Breast epithelium (tissue), 4 donors: Measurements from ENCODE around the gene CEP112. TPM values are rescaled to one million over a fixed set of nuclear protein-coding genes. Genes with fewer than 3 reads are reported as not detected.
"Not testable (repeated sequence)": the region's sequence is repeated elsewhere in the genome, so short reads cannot be mapped to it uniquely, and the experiment has no call there.

Source experiments
- DNase-seq, 2 donors: peaks; one replicate each; pipeline ENCODE4 v3.0.0-alpha.2; 2019; ENCODE audit warnings: low spot score in 2 of 2
- H3K27ac ChIP-seq, 2 donors: fragments of 200-600 bp; sonication (generic) in 1 of 2; one replicate each; pipeline ENCODE4 v1.5.1; 2016 to 2019; ENCODE audit warnings: mild to moderate bottlenecking in 1 of 2
- H3K27me3 ChIP-seq, 2 donors: fragments of 200-600 bp; sonication (generic) in 1 of 2; one replicate each; pipeline versions ENCODE4 v1.5.1 to v1.6.0; 2017 to 2019; ENCODE audit warnings: control low read depth in 1 of 2, mild to moderate bottlenecking in 1 of 2
- H3K36me3 ChIP-seq: fragments of 200-600 bp; one replicate; pipeline ENCODE4 v1.5.1; 2019
- H3K4me1 ChIP-seq, 2 donors: fragments of 200-600 bp; sonication (generic); one replicate each; pipeline ENCODE4 v1.5.1; 2016 to 2019; ENCODE audit warnings: control low read depth in 1 of 2
- H3K4me3 ChIP-seq, 3 donors: fragments of 200-600 bp; sonication (generic); 1 replicate in 2 of 3; 2 replicates in 1 of 3; pipeline ENCODE4 v1.5.1; 2016 to 2019; ENCODE audit warnings: mild to moderate bottlenecking in 3 of 3, moderate library complexity in 2 of 3
- H3K9me3 ChIP-seq, 2 donors: fragments of 200-600 bp; sonication (generic) in 1 of 2; one replicate each; pipeline ENCODE4 v1.5.1; 2016 to 2019; ENCODE audit warnings: control low read depth in 1 of 2
- CTCF ChIP-seq, 3 donors: fragments of 450-650 bp; IDR thresholded peaks; one replicate each; pipeline ENCODE4 v1.5.1; 2016 to 2017; ENCODE audit warnings: antibody characterized with exemption in 3 of 3, mild to moderate bottlenecking in 3 of 3, moderate library complexity in 3 of 3
- POLR2A ChIP-seq: fragments of 450-650 bp; IDR thresholded peaks from one replicate; pipeline ENCODE4 v1.6.1; 2016; ENCODE audit warnings: antibody characterized with exemption, mild to moderate bottlenecking, moderate library complexity
- POLR2AphosphoS5 ChIP-seq, 3 donors: sonication (generic); formaldehyde crosslinking; IDR thresholded peaks; one replicate each; pipeline ENCODE4 v1.6.1; 2017; ENCODE audit warnings: antibody characterized with exemption in 3 of 3
- intact Hi-C: fragments of 100-400 bp; cut with DNase I; formaldehyde crosslinking; loops from one replicate; pipeline ENCODE4 v1.15.1; 2023; ENCODE audit warnings: low total_unique reads
- total RNA-seq, 3 donors: library from RNA; depleted of rRNA; stranded (reverse); fragments of >200 nt; gene quantifications; one replicate each; pipeline ENCODE4 v1.1.0, GENCODE V29; 2016

CEP112 gene
- total RNA-seq, 3 donors from 2014 or later, result 12.9 to 27.2 (median 18.0) TPM

- intact Hi-C loops, result no loop called here
- Histone ChIP-seq H3K27ac (no peak overlapping the region), H3K27me3 (no peaks in the 10 kb centered on the region), H3K36me3 (no peaks in the 10 kb centered on the region), H3K4me1 (no peaks in the 10 kb centered on the region), H3K9me3 (peaks cover 0 to 8% of the 10 kb centered on the region in 2 donors), H3K4me3 (no peak overlapping the region)
- TF ChIP-seq POLR2AphosphoS5 (IDR thresholded peaks at IDR 0.05) (no peak), POLR2A (no peak), CTCF (IDR thresholded peaks at IDR 0.05) (no peak)
- no peak for DNase-seq
Observed at GRCh38 chr17:65841089-65841488, 350.8 kb downstream of the CEP112 start.

DNA sequence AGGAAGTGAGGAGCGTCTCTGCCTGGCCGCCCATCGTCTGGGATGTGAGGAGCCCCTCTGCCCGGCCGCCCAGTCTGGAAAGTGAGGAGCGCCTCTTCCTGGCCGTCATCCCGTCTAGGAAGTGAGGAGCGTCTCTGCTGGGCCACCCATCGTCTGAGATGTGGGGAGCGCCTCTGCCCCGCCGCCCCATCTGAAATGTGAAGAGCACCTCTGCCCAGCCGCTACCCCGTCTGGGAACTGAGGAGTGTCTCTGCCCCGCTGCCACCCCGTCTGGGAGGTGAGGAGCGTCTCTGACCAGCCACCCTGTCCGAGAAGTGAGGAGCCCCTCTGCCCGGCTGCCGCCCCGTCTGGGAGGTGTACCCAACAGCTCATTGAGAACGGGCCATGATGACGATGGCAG is 354.7 kb downstream of the CEP112 start:
- H3K27ac ChIP-seq, H3K4me3 ChIP-seq, DNase-seq, intact Hi-C loops, H3K36me3 ChIP-seq, H3K4me1 ChIP-seq, H3K27me3 ChIP-seq: not testable (repeated sequence)
- H3K9me3 ChIP-seq, result peaks cover 10 to 20% of the 10 kb centered on the region in 2 donors

DNA sequence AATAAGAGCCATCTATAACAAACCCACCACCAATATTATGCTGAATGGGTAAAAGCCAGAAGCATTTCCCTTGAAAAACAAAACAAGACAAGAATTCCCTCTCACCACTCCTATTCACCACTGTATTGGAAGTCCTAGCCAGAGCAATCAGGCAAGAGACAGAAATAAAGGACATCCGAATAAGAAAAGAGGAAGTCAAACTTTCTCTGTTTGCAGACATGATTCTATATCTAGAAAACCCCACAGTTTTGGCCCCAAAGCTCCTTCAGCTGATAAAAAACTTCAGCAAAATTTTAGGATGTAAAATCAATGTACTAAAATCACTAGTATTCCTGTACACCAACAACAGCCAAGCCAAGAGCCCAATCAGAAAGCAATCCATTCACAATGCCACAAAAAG is 358.7 kb downstream of the CEP112 start:
- Histone ChIP-seq H3K27ac (no peak overlapping the region), H3K9me3 (peaks cover 10 to 23% of the 10 kb centered on the region in 2 donors), H3K36me3 (no peaks in the 10 kb centered on the region), H3K4me1 (no peaks in the 10 kb centered on the region), H3K27me3 (no peaks in the 10 kb centered on the region), H3K4me3 (no peak overlapping the region)
- no peak for TF ChIP-seq POLR2AphosphoS5 (IDR thresholded peaks at IDR 0.05)
- no peak for TF ChIP-seq POLR2A
- TF ChIP-seq CTCF (IDR thresholded peaks at IDR 0.05), result no peak
- no peak for DNase-seq
- intact Hi-C loops, result no loop called here

GRCh38 chr17:65830356-65830755 is 361.6 kb downstream of the CEP112 start:
- Histone ChIP-seq H3K4me3 (no peak overlapping the region), H3K27me3 (no peaks in the 10 kb centered on the region), H3K9me3 (peaks cover 10 to 23% of the 10 kb centered on the region in 2 donors), H3K36me3 (no peaks in the 10 kb centered on the region), H3K27ac (no peak overlapping the region), H3K4me1 (no peaks in the 10 kb centered on the region)
- no peak for DNase-seq
- intact Hi-C loops, result no loop called here
- no peak for TF ChIP-seq CTCF (IDR thresholded peaks at IDR 0.05)
- no peak for TF ChIP-seq POLR2AphosphoS5 (IDR thresholded peaks at IDR 0.05)
- TF ChIP-seq POLR2A, result no peak

- H3K36me3 ChIP-seq, intact Hi-C loops, H3K27me3 ChIP-seq, DNase-seq, H3K9me3 ChIP-seq, H3K27ac ChIP-seq, H3K4me1 ChIP-seq, H3K4me3 ChIP-seq: not testable (repeated sequence)
Observed at GRCh38 chr17:65826577-65826976, 365.4 kb downstream of the CEP112 start.

GRCh38 chr17:65824901-65825300 is 367.0 kb downstream of the CEP112 start:
- Histone ChIP-seq H3K27me3 (no peaks in the 10 kb centered on the region), H3K36me3 (no peaks in the 10 kb centered on the region), H3K4me1 (no peaks in the 10 kb centered on the region), H3K4me3 (no peak overlapping the region), H3K27ac (no peak overlapping the region), H3K9me3 (peaks cover 0 to 4% of the 10 kb centered on the region in 2 donors)
- no peak for DNase-seq
- intact Hi-C loops, result no loop called here
- TF ChIP-seq POLR2A (no peak), POLR2AphosphoS5 (IDR thresholded peaks at IDR 0.05) (no peak)

GRCh38 chr17:65823713-65824112 is 368.2 kb downstream of the CEP112 start:
- Histone ChIP-seq H3K36me3 (no peaks in the 10 kb centered on the region), H3K27ac (no peak overlapping the region), H3K4me3 (no peak overlapping the region), H3K27me3 (no peaks in the 10 kb centered on the region), H3K9me3 (peaks cover 0 to 4% of the 10 kb centered on the region in 2 donors), H3K4me1 (no peaks in the 10 kb centered on the region)
- intact Hi-C loops, result no loop called here
- no peak for DNase-seq
- TF ChIP-seq POLR2A (no peak), CTCF (IDR thresholded peaks at IDR 0.05) (no peak), POLR2AphosphoS5 (IDR thresholded peaks at IDR 0.05) (no peak)
